ENCODE measurements around the gene MXI1. TPM values are rescaled to one million over a fixed set of nuclear protein-coding genes. Genes with fewer than 3 reads are reported as not detected.

Gene MXI1
- total RNA-seq, 4 donors from 2014 or later = 27.4 to 52.9 (median 51.6) TPM

- Histone ChIP-seq H3K27me3 (no peaks in the 10 kb centered on the region), H3K9me3 (no peaks in the 10 kb centered on the region), H3K4me1 (no peaks in the 10 kb centered on the region), H3K36me3 (no peaks in the 10 kb centered on the region), H3K27ac (no peak overlapping the region), H3K4me3 (no peak overlapping the region)
- peak; percentile 65 to 88 (median 76) for TF ChIP-seq CTCF (IDR thresholded peaks at IDR 0.05)
- TF ChIP-seq POLR2A (IDR thresholded peaks at IDR 0.05) = no peak
- DNase-seq = peak; percentile 52 to 67
- intact Hi-C loops (cut with DNase I; ENCODE audit: low total_unique reads) = loop anchor here (10.0 kb wide), 1 partner anchor 135 kb away; no protein-coding TSS in a partner anchor
Observed at GRCh38 chr10:110279407-110279986, 72.1 kb downstream of the MXI1 start.

- no peak overlapping the region for H3K4me3 ChIP-seq
- DNase-seq = no peak
- intact Hi-C loops (cut with DNase I; ENCODE audit: low total_unique reads) = no loop called here
- H3K9me3 ChIP-seq = no peaks in the 10 kb centered on the region
- no peaks in the 10 kb centered on the region for H3K4me1 ChIP-seq
- H3K27ac ChIP-seq = no peak overlapping the region
- no peaks in the 10 kb centered on the region for H3K36me3 ChIP-seq
- H3K27me3 ChIP-seq = no peaks in the 10 kb centered on the region
- TF ChIP-seq CTCF (IDR thresholded peaks at IDR 0.05) = no peak
- no peak for TF ChIP-seq POLR2A (IDR thresholded peaks at IDR 0.05)
Observed at GRCh38 chr10:110284262-110284661, 76.9 kb downstream of the MXI1 start.

DNA sequence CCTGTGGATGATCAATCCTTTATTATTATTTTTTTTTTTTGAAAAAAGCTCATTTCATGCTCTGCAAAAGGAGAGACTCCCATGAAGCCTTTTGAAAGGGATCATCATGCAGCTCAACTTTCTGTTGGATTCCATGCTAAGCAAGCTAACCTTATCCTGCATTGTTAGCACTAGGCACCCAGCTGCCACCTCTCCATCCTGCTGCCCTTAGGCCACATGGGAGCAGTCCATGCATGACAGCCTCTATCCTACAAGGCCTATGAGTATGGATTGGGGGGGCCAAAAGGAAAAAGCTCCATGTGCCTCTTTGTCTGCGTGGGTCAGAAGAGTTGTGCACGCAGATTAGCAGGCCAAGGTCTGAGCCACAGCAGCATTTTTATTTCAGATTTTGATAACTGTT lies 78.1 kb downstream of the MXI1 start:
- Histone ChIP-seq H3K4me3 (no peak overlapping the region), H3K27me3 (no peaks in the 10 kb centered on the region), H3K4me1 (no peaks in the 10 kb centered on the region), H3K9me3 (no peaks in the 10 kb centered on the region), H3K27ac (no peak overlapping the region), H3K36me3 (no peaks in the 10 kb centered on the region)
- no peak for DNase-seq
- TF ChIP-seq POLR2A (IDR thresholded peaks at IDR 0.05) (no peak), CTCF (IDR thresholded peaks at IDR 0.05) (no peak)
- intact Hi-C loops (cut with DNase I; ENCODE audit: low total_unique reads) = no loop called here

DNA sequence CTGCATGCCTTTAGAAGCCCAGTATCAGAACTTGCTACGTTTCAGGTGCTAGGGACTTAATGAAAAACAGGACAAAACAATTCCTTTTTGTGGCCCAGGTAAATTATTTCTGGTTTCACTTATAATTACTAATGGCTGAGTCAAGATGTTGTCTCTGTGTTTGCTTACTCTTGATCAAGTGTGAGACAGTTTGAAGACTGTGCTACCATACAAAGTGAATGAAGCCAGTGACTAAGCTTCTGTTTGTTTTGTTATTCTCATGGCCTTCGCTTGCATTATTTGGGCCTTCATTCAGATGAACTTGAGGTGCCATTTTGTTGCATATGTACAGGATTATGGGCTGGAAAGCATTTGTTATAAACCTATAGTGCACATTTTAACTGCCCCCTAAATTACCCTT lies 79.4 kb downstream of the MXI1 start:
- H3K9me3 ChIP-seq = no peaks in the 10 kb centered on the region
- H3K4me1 ChIP-seq = no peaks in the 10 kb centered on the region
- DNase-seq = no peak
- H3K27ac ChIP-seq = no peak overlapping the region
- H3K4me3 ChIP-seq = no peak overlapping the region
- no peaks in the 10 kb centered on the region for H3K36me3 ChIP-seq
- no peaks in the 10 kb centered on the region for H3K27me3 ChIP-seq
- TF ChIP-seq POLR2A (IDR thresholded peaks at IDR 0.05) = no peak
- no peak for TF ChIP-seq CTCF (IDR thresholded peaks at IDR 0.05)
- intact Hi-C loops (cut with DNase I; ENCODE audit: low total_unique reads) = no loop called here

DNA sequence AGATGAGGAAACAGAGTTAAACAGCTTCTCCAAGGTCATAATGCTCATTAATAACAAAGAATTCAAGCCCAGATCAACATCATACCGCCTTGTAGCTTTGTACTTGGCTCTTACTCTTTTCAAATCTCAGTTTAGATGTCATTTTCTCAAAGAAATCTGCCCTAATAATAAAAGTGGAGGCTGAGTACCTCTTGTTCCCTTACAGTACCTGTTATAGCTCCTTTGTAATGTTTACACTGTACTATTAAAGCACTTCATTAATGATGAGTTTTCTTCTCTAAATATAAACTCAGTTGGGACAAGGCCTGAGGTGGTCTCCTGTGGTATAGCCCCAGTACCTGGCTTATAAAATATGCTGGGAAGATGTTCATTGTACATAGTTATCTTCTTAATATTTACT lies 89.6 kb downstream of the MXI1 start:
- Histone ChIP-seq H3K27me3 (no peaks in the 10 kb centered on the region), H3K27ac (no peak overlapping the region), H3K4me3 (no peak overlapping the region), H3K36me3 (no peaks in the 10 kb centered on the region), H3K9me3 (no peaks in the 10 kb centered on the region), H3K4me1 (peaks cover 0 to 4% of the 10 kb centered on the region in 2 donors)
- no peak for TF ChIP-seq POLR2A (IDR thresholded peaks at IDR 0.05)
- intact Hi-C loops (cut with DNase I; ENCODE audit: low total_unique reads) = no loop called here
- DNase-seq = no peak

All from uterus (tissue), 4 donors.